ENCODE measurements around the gene PTPN9.
"Not testable (repeated sequence)": the region's sequence is repeated elsewhere in the genome, so short reads cannot be mapped to it uniquely, and the experiment has no call there.

Gene PTPN9

GRCh38 chr15:75578173-75578947 is 755 bp downstream of the PTPN9 start:
- Histone ChIP-seq H3K9me3 (ENCODE audit: control insufficient read depth, low read length) (no peaks in the 10 kb centered on the region), H3K4me1 (ENCODE audit: control insufficient read depth, insufficient read depth, low read length, poor library complexity, severe bottlenecking) (peaks cover 3% of the 10 kb centered on the region), H3K27ac (ENCODE audit: low read depth, low read length, severe bottlenecking) (peak overlapping the region; percentile 87), H3K4me3 (ENCODE audit: extremely low read depth, insufficient read depth, low read length, poor library complexity, severe bottlenecking) (peak overlapping the region; percentile 77), H3K36me3 (ENCODE audit: control insufficient read depth, insufficient read depth, low read length) (peaks cover 21% of the 10 kb centered on the region)
- 0% methylated on average over 65 to 73 of the region's 77 CpGs for WGBS, 2 experiments (ENCODE audit: insufficient coverage in 2 of 2)

- H3K4me1 ChIP-seq (ENCODE audit: control insufficient read depth, insufficient read depth, low read length, poor library complexity, severe bottlenecking), result peaks cover 3% of the 10 kb centered on the region
- H3K9me3 ChIP-seq (ENCODE audit: control insufficient read depth, low read length), result no peaks in the 10 kb centered on the region
- peak overlapping the region; percentile 77 for H3K4me3 ChIP-seq (ENCODE audit: extremely low read depth, insufficient read depth, low read length, poor library complexity, severe bottlenecking)
- 0% methylated on average over 9 to 10 of the region's 13 CpGs for WGBS, 2 experiments (ENCODE audit: insufficient coverage in 2 of 2)
- no peak overlapping the region for H3K27ac ChIP-seq (ENCODE audit: low read depth, low read length, severe bottlenecking)
- peaks cover 21% of the 10 kb centered on the region for H3K36me3 ChIP-seq (ENCODE audit: control insufficient read depth, insufficient read depth, low read length)
These were observed 1.5 kb downstream of the PTPN9 start for GRCh38 chr15:75577401-75578172.

DNA sequence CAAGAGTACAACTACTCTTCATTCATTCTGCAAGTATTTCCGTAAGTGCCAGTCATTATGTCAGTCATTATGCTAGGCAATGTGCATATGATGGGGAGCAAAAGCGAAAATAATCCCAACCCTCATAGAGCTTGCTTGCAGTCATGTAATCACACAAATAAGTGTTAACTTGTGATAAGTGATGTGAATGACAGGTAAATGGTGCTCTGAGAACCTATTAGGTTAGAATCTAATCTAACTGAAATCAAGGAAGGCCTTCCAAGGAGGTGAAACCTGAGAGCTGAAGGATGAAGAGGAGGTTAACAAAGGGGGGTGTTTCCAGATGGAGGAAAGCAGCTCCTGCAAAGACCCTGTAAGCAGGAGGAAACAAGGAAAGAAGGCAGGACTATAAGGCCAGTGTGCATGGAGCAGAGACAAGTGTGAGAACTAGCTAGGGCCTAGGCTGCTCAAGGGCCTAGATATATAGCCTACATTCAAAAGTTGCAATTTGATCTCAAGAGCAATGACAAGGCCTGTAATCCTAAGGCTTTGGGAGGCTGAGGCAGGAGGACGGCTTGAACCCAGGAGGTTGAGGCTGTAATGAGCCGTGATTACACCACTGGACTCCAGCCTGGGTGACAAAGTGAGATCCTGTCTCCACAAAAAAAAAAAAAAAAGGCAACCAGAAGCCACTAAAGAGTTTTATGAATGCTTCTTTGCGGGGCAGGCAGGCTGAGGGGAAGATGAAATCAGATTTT is 5.3 kb downstream of the PTPN9 start:
- 91 to 92% methylated on average over 3 of the region's 5 CpGs for WGBS, 2 experiments (ENCODE audit: insufficient coverage in 2 of 2)
- Histone ChIP-seq H3K4me3 (ENCODE audit: extremely low read depth, insufficient read depth, low read length, poor library complexity, severe bottlenecking) (no peak overlapping the region), H3K36me3 (ENCODE audit: control insufficient read depth, insufficient read depth, low read length) (peaks cover 58% of the 10 kb centered on the region), H3K9me3 (ENCODE audit: control insufficient read depth, low read length) (no peaks in the 10 kb centered on the region), H3K27ac (ENCODE audit: low read depth, low read length, severe bottlenecking) (no peak overlapping the region), H3K4me1 (ENCODE audit: control insufficient read depth, insufficient read depth, low read length, poor library complexity, severe bottlenecking) (peaks cover 3% of the 10 kb centered on the region)

- H3K9me3 ChIP-seq (ENCODE audit: control insufficient read depth, low read length), result no peaks in the 10 kb centered on the region
- no peak overlapping the region for H3K27ac ChIP-seq (ENCODE audit: low read depth, low read length, severe bottlenecking)
- WGBS, 2 experiments (ENCODE audit: insufficient coverage in 2 of 2), result 80 to 100% methylated on average over 1 of the region's 8 CpGs
These were observed 8.8 kb downstream of the PTPN9 start for GRCh38 chr15:75570126-75570845.

GRCh38 chr15:75565062-75565970 is 13.8 kb downstream of the PTPN9 start:
- no CpG with 5 or more reads among the region's 3 CpGs for WGBS, 2 experiments (ENCODE audit: insufficient coverage in 2 of 2)
- peaks cover 1% of the 10 kb centered on the region for H3K9me3 ChIP-seq (ENCODE audit: control insufficient read depth, low read length)
- H3K4me3 ChIP-seq (ENCODE audit: extremely low read depth, insufficient read depth, low read length, poor library complexity, severe bottlenecking), result no peak overlapping the region
- no peaks in the 10 kb centered on the region for H3K4me1 ChIP-seq (ENCODE audit: control insufficient read depth, insufficient read depth, low read length, poor library complexity, severe bottlenecking)
- H3K36me3 ChIP-seq (ENCODE audit: control insufficient read depth, insufficient read depth, low read length), result peaks cover 53% of the 10 kb centered on the region
- no peak overlapping the region for H3K27ac ChIP-seq (ENCODE audit: low read depth, low read length, severe bottlenecking)

More at GRCh38 chr15:75570126-75570845, 8.8 kb downstream of the PTPN9 start:
- Histone ChIP-seq H3K36me3 (ENCODE audit: control insufficient read depth, insufficient read depth, low read length) (peaks cover 48% of the 10 kb centered on the region), H3K4me1 (ENCODE audit: control insufficient read depth, insufficient read depth, low read length, poor library complexity, severe bottlenecking) (no peaks in the 10 kb centered on the region), H3K4me3 (ENCODE audit: extremely low read depth, insufficient read depth, low read length, poor library complexity, severe bottlenecking) (no peak overlapping the region)

DNA sequence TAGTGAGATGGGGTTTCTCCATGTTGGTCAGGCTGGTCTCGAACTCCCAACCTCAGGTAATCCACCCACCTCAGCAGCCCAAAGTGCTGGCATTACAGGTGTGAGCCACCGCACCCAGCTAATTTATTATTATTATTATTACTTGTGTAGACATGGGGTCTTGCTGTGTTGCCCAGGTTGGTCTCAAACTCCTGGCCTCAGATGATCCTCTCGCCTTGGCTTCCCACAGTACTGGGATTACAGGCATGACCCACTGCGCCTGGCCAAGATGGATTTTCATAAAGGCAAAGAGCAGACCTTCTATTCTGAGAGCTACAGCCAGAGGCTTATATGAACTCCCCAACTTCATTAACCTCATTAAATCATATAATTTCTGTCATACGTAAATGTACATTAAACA is 17.2 kb downstream of the PTPN9 start:
- peaks cover 43% of the 10 kb centered on the region for H3K36me3 ChIP-seq (ENCODE audit: control insufficient read depth, insufficient read depth, low read length)
- no peak overlapping the region for H3K27ac ChIP-seq (ENCODE audit: low read depth, low read length, severe bottlenecking)
- H3K9me3 ChIP-seq (ENCODE audit: control insufficient read depth, low read length), result peaks cover 3% of the 10 kb centered on the region
- no peak overlapping the region for H3K4me3 ChIP-seq (ENCODE audit: extremely low read depth, insufficient read depth, low read length, poor library complexity, severe bottlenecking)
- WGBS, 2 experiments (ENCODE audit: insufficient coverage in 2 of 2), result 95 to 100% methylated on average over 2 of the region's 5 CpGs
- H3K4me1 ChIP-seq (ENCODE audit: control insufficient read depth, insufficient read depth, low read length, poor library complexity, severe bottlenecking), result no peaks in the 10 kb centered on the region

DNA sequence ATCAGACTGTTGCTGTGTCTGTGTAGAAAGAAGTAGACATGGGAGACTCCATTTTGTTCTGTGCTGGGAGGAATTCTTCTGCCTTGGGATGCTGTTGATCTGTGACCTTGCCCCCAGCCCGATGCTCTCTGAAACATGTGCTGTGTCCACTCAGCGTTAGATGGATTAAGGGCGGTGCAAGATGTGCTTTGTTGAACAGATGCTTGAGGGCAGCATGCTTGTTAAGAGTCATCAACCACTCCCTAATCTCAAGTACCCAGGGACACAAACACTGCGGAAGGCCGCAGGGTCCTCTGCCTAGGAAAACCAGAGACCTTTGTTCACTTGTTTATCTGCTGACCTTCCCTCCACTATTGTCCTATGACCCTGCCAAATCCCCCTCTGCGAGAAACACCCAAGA is 19.8 kb downstream of the PTPN9 start:
- H3K36me3 ChIP-seq (ENCODE audit: control insufficient read depth, insufficient read depth, low read length), result peaks cover 43% of the 10 kb centered on the region
- not testable (repeated sequence) for H3K4me3 ChIP-seq (ENCODE audit: extremely low read depth, insufficient read depth, low read length, poor library complexity, severe bottlenecking); H3K9me3 ChIP-seq (ENCODE audit: control insufficient read depth, low read length); H3K4me1 ChIP-seq (ENCODE audit: control insufficient read depth, insufficient read depth, low read length, poor library complexity, severe bottlenecking); H3K27ac ChIP-seq (ENCODE audit: low read depth, low read length, severe bottlenecking)
- WGBS, 2 experiments (ENCODE audit: insufficient coverage in 2 of 2), result no CpG with 5 or more reads among the region's 6 CpGs

- not testable (repeated sequence) for H3K27ac ChIP-seq (ENCODE audit: low read depth, low read length, severe bottlenecking); H3K9me3 ChIP-seq (ENCODE audit: control insufficient read depth, low read length); H3K4me3 ChIP-seq (ENCODE audit: extremely low read depth, insufficient read depth, low read length, poor library complexity, severe bottlenecking); H3K4me1 ChIP-seq (ENCODE audit: control insufficient read depth, insufficient read depth, low read length, poor library complexity, severe bottlenecking)
- WGBS, 2 experiments (ENCODE audit: insufficient coverage in 2 of 2), result 94 to 99% methylated on average over 3 to 23 of the region's 28 CpGs
- peaks cover 39% of the 10 kb centered on the region for H3K36me3 ChIP-seq (ENCODE audit: control insufficient read depth, insufficient read depth, low read length)
These were observed 20.2 kb downstream of the PTPN9 start for GRCh38 chr15:75558955-75559354.

DNA sequence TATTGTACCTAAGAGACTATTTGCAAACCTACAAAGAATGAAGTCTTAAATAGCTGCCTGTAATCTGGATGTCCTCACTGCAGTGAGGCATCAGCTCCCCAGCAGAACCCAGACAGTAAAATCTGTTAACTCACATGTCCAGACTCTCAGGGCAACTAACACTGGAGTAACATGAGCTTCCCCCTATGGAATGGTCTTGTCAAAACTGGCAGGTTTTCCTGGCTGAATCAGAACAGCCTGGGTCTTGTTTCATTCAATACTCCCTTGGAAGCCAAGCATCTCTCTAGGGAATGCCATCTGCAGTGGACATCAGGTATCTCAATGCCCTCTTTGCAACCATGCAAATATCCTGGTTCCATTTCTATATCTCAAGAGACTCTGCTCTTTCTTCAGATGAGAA is 24.4 kb downstream of the PTPN9 start:
- Histone ChIP-seq H3K36me3 (ENCODE audit: control insufficient read depth, insufficient read depth, low read length) (peaks cover 17% of the 10 kb centered on the region), H3K27ac (ENCODE audit: low read depth, low read length, severe bottlenecking) (no peak overlapping the region), H3K4me3 (ENCODE audit: extremely low read depth, insufficient read depth, low read length, poor library complexity, severe bottlenecking) (no peak overlapping the region), H3K4me1 (ENCODE audit: control insufficient read depth, insufficient read depth, low read length, poor library complexity, severe bottlenecking) (no peaks in the 10 kb centered on the region), H3K9me3 (ENCODE audit: control insufficient read depth, low read length) (no peaks in the 10 kb centered on the region)

DNA sequence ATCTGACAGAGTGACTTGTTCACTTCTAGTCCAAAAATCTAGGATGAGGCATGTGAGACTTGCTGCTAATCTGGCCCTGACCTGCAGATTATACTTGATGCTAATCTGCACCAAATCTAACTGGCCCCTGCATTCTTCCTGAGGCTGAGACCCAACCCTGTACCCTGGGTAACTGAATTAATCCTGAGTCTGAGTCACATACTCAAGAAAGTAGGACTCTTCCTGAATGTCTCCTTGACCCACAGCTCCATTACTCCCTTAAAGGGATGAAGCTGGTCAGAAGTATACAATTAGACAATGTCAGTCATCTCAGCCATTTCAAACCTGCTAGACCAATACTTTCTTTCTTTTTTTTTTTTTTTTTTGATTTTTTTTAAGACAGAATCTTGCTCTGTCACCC is 25.5 kb downstream of the PTPN9 start:
- no peaks in the 10 kb centered on the region for H3K9me3 ChIP-seq (ENCODE audit: control insufficient read depth, low read length)
- H3K36me3 ChIP-seq (ENCODE audit: control insufficient read depth, insufficient read depth, low read length), result peaks cover 26% of the 10 kb centered on the region
- H3K4me1 ChIP-seq (ENCODE audit: control insufficient read depth, insufficient read depth, low read length, poor library complexity, severe bottlenecking), result no peaks in the 10 kb centered on the region
- H3K4me3 ChIP-seq (ENCODE audit: extremely low read depth, insufficient read depth, low read length, poor library complexity, severe bottlenecking), result no peak overlapping the region
- no peak overlapping the region for H3K27ac ChIP-seq (ENCODE audit: low read depth, low read length, severe bottlenecking)
